SK-N-SH treated with all-trans-retinoic acid at 6 μM for 48 hours (cell line): ENCODE data around the gene DNAJC22.

ENCODE experiments used
- ATAC-seq: fragments of 200-7000 bp; cut with Tn5 transposase; 3 replicates; pipeline ENCODE4 v1.9.1; 2020; ENCODE audit warnings: mild to moderate bottlenecking, moderate library complexity
- ARNTL ChIP-seq: fragments of 450-650 bp; formaldehyde crosslinking; IDR thresholded peaks from 2 replicates; pipeline ENCODE4 v1.5.0; 2020; ENCODE audit warnings: low read depth, mild to moderate bottlenecking, moderate library complexity, borderline replicate concordance
- BACH2 ChIP-seq: fragments of 250-450 bp; sonication (Bioruptor Pico); IDR thresholded peaks from 2 replicates; pipeline ENCODE4 v1.9.0; 2021; ENCODE audit warnings: mild to moderate bottlenecking, borderline replicate concordance
- CSDC2 ChIP-seq: fragments of 250-450 bp; sonication (Bioruptor Pico); IDR thresholded peaks from 2 replicates; pipeline ENCODE4 v1.5.0; 2020; ENCODE audit warnings: mild to moderate bottlenecking, moderate library complexity
- ESRRG ChIP-seq: fragments of 250-450 bp; sonication (Bioruptor Pico); IDR thresholded peaks from 2 replicates; pipeline ENCODE4 v1.6.1; 2021; ENCODE audit warnings: mild to moderate bottlenecking
- GLIS3 ChIP-seq: fragments of 250-450 bp; sonication (Bioruptor Pico); IDR thresholded peaks from 2 replicates; pipeline ENCODE4 v1.5.0; 2020; ENCODE audit warnings: mild to moderate bottlenecking, moderate library complexity
- ISL1 ChIP-seq: fragments of 250-450 bp; sonication (Bioruptor Pico); IDR thresholded peaks from 2 replicates; pipeline ENCODE4 v2.1.2; 2022; ENCODE audit warnings: mild to moderate bottlenecking, moderate library complexity
- OSR1 ChIP-seq: fragments of 250-450 bp; sonication (Bioruptor Pico); IDR thresholded peaks from 2 replicates; pipeline ENCODE4 v1.8.0; 2022; ENCODE audit warnings: moderate library complexity, mild to moderate bottlenecking, inconsistent platforms
- RARB ChIP-seq: fragments of 250-450 bp; sonication (Bioruptor Pico); IDR thresholded peaks from 2 replicates; pipeline ENCODE4 v1.8.0; 2021; ENCODE audit warnings: mild to moderate bottlenecking, moderate library complexity
- SNAI2 ChIP-seq: fragments of 250-450 bp; sonication (Bioruptor Pico); IDR thresholded peaks from 2 replicates; pipeline ENCODE4 v1.5.0; 2020; ENCODE audit warnings: mild to moderate bottlenecking, moderate library complexity
- TCF4 ChIP-seq: fragments of 250-450 bp; sonication (Bioruptor Pico); IDR thresholded peaks from 2 replicates; pipeline ENCODE4 v1.8.0; 2021; ENCODE audit warnings: mild to moderate bottlenecking, moderate library complexity, borderline replicate concordance
- TOX ChIP-seq: fragments of 250-450 bp; sonication (Bioruptor Pico); IDR thresholded peaks from 2 replicates; pipeline ENCODE4 v1.8.0; 2021; ENCODE audit warnings: mild to moderate bottlenecking, moderate library complexity, borderline replicate concordance
- ZC3H10 ChIP-seq: fragments of 250-450 bp; sonication (Bioruptor Pico); IDR thresholded peaks from 2 replicates; pipeline ENCODE4 v1.5.1; 2021; ENCODE audit warnings: mild to moderate bottlenecking, moderate library complexity
- ZFP3 ChIP-seq: fragments of 250-450 bp; sonication (Bioruptor Pico); IDR thresholded peaks from 2 replicates; pipeline ENCODE4 v1.5.0; 2020; ENCODE audit warnings: mild to moderate bottlenecking, moderate library complexity
- ZFP30 ChIP-seq: fragments of 450-650 bp; formaldehyde crosslinking; IDR thresholded peaks from 2 replicates; pipeline ENCODE4 v1.5.0; 2022; ENCODE audit warnings: mild to moderate bottlenecking, moderate library complexity
- ZNF565 ChIP-seq: fragments of 450-650 bp; formaldehyde crosslinking; conservative IDR thresholded peaks from 2 replicates; pipeline ENCODE4 v1.5.0; 2020; ENCODE audit warnings: low read depth, mild to moderate bottlenecking, moderate library complexity
- ZNF70 ChIP-seq: fragments of 450-650 bp; formaldehyde crosslinking; IDR thresholded peaks from 2 replicates; pipeline ENCODE4 v1.5.0; 2020; ENCODE audit warnings: mild to moderate bottlenecking, moderate library complexity
- TF ChIP-seq, protein P1 (sequence below): fragments of 250-450 bp; sonication (Bioruptor Pico); IDR thresholded peaks from 2 replicates; pipeline ENCODE4 v1.5.1; 2021; ENCODE audit warnings: mild to moderate bottlenecking, moderate library complexity
- TF ChIP-seq, protein P2 (sequence below): fragments of 250-450 bp; sonication (Bioruptor Pico); IDR thresholded peaks from 2 replicates; pipeline ENCODE4 v1.5.0; 2020; ENCODE audit warnings: mild to moderate bottlenecking, moderate library complexity
- TF ChIP-seq, protein P3 (sequence below): fragments of 250-450 bp; sonication (Bioruptor Pico); IDR thresholded peaks from 2 replicates; pipeline ENCODE4 v1.5.1; 2020; ENCODE audit warnings: low read depth, mild to moderate bottlenecking, moderate library complexity
- TF ChIP-seq, protein P4 (sequence below): fragments of 250-450 bp; sonication (Bioruptor Pico); IDR thresholded peaks from 2 replicates; pipeline ENCODE4 v1.8.0; 2021; ENCODE audit warnings: low read depth, mild to moderate bottlenecking, moderate library complexity, borderline replicate concordance
- TF ChIP-seq, protein P5 (sequence below): fragments of 250-450 bp; sonication (Bioruptor Pico); IDR thresholded peaks from 2 replicates; pipeline ENCODE4 v1.8.0; 2020; ENCODE audit warnings: mild to moderate bottlenecking, moderate library complexity, borderline replicate concordance

DNAJC22 gene

DNA sequence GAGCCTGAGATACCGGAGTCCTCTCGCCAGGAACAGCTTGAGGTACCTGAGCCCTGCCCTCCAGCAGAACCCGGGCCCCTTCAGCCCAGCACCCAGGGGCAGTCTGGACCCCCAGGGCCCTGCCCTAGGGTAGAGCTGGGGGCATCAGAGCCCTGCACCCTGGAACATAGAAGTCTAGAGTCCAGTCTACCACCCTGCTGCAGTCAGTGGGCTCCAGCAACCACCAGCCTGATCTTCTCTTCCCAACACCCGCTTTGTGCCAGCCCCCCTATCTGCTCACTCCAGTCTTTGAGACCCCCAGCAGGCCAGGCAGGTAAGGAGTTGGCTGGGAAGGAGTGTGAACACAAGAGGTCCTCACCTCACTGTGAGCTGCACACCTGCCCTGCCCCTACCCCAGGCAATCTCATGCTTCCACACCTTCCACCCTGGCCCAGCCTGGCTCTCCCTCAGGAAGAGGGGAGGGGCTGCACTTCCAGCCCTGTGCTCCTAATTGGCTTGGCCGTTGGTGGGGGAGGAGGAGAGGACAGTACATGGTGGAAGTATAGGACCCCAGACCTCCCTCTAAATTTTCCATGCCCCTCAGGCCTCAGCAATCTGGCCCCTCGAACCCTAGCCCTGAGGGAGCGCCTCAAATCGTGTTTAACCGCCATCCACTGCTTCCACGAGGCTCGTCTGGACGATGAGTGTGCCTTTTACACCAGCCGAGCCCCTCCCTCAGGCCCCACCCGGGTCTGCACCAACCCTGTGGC lies 15.9 kb upstream of the DNAJC22 start:
- no peak for TF ChIP-seq ISL1 (CRISPR knock-in tag)
- no peak for TF ChIP-seq ZFP30 (CRISPR knock-in tag)
- TF ChIP-seq TCF4 (CRISPR knock-in tag) = no peak
- no peak for TF ChIP-seq RARB (CRISPR knock-in tag)
- TF ChIP-seq OSR1 (CRISPR knock-in tag) = no peak
- TF ChIP-seq, protein P1, sequence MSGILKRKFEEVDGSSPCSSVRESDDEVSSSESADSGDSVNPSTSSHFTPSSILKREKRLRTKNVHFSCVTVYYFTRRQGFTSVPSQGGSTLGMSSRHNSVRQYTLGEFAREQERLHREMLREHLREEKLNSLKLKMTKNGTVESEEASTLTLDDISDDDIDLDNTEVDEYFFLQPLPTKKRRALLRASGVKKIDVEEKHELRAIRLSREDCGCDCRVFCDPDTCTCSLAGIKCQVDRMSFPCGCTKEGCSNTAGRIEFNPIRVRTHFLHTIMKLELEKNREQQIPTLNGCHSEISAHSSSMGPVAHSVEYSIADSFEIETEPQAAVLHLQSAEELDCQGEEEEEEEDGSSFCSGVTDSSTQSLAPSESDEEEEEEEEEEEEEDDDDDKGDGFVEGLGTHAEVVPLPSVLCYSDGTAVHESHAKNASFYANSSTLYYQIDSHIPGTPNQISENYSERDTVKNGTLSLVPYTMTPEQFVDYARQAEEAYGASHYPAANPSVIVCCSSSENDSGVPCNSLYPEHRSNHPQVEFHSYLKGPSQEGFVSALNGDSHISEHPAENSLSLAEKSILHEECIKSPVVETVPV (CRISPR knock-in tag) = no peak
- TF ChIP-seq ZC3H10 = no peak
- TF ChIP-seq, protein P2, sequence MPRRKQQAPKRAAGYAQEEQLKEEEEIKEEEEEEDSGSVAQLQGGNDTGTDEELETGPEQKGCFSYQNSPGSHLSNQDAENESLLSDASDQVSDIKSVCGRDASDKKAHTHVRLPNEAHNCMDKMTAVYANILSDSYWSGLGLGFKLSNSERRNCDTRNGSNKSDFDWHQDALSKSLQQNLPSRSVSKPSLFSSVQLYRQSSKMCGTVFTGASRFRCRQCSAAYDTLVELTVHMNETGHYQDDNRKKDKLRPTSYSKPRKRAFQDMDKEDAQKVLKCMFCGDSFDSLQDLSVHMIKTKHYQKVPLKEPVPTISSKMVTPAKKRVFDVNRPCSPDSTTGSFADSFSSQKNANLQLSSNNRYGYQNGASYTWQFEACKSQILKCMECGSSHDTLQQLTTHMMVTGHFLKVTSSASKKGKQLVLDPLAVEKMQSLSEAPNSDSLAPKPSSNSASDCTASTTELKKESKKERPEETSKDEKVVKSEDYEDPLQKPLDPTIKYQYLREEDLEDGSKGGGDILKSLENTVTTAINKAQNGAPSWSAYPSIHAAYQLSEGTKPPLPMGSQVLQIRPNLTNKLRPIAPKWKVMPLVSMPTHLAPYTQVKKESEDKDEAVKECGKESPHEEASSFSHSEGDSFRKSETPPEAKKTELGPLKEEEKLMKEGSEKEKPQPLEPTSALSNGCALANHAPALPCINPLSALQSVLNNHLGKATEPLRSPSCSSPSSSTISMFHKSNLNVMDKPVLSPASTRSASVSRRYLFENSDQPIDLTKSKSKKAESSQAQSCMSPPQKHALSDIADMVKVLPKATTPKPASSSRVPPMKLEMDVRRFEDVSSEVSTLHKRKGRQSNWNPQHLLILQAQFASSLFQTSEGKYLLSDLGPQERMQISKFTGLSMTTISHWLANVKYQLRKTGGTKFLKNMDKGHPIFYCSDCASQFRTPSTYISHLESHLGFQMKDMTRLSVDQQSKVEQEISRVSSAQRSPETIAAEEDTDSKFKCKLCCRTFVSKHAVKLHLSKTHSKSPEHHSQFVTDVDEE = no peak
- TF ChIP-seq BACH2 (CRISPR knock-in tag) = no peak
- TF ChIP-seq, all 23 proteins: peak for 0
- no peak; the same call in 2 of the 3 replicates for ATAC-seq

DNA sequence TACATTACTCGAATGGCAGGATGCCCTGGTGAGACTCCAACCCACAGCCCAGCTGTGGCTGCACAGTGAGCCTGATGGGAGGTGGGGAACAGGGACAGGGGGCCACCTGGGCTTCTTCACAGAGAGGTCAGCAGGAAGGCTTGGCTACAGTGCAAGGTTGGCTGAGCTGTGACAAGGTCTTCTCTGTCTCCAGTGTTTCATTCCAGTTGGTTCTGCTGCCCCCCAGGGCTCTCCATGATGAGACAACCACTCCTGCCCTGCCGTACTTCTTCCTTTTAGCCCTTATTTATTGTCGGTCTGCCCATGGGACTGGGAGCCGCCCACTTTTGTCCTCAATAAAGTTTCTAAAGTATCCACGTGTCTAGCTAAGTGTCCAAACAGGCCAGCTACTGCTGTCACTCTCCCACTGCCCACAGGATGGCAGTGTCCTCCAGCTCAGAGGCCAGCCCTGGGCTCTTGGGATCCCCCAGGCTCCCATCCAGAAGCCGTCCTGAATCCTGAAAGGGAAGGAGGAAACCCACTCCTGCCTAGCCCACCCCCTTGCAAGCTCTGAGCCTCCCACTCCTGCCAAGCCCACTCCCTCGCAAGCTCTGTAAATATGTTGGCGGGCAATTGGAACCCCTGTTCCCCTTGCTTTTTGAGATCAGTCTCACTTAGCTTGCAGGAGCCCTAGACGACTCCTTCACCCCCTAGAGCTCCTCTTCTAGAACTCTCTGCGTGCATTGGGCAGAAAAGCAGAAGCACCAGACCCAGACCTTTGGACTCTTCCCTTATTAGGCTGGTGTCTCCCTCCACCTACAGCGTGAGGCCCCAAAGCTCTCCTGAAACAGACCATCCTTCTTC lies 15.1 kb upstream of the DNAJC22 start:
- peak; percentile 94 for ATAC-seq
- TF ChIP-seq ESRRG (CRISPR knock-in tag) (no peak), CSDC2 (CRISPR knock-in tag) (no peak), BACH2 (CRISPR knock-in tag) (no peak), GLIS3 (CRISPR knock-in tag) (no peak), ZNF70 (no peak), TOX (CRISPR knock-in tag) (no peak), ARNTL (no peak)
- TF ChIP-seq, protein P1 (CRISPR knock-in tag) = no peak

DNA sequence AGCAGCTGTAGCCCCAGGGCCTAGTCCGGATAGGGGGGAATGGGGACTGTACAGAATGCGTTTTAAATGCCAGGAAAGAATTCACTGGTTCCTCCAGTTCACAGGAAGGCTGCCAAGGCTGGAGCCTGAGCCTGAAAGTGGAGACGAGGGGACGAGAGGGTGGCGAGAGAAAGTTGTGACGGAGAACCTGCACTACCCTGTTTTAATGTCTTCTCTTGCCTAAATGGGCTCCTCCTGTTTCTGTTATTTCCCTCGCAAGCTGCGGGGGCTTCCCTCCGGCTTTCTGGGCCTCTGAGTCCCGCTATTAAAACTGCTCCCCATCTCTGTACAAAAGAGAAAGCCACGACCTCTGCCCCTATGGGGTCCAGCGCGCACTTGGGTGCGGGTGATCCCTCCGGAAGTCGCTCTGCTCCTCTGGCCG lies 14.2 kb upstream of the DNAJC22 start:
- ATAC-seq = no peak
- TF ChIP-seq, protein P3, sequence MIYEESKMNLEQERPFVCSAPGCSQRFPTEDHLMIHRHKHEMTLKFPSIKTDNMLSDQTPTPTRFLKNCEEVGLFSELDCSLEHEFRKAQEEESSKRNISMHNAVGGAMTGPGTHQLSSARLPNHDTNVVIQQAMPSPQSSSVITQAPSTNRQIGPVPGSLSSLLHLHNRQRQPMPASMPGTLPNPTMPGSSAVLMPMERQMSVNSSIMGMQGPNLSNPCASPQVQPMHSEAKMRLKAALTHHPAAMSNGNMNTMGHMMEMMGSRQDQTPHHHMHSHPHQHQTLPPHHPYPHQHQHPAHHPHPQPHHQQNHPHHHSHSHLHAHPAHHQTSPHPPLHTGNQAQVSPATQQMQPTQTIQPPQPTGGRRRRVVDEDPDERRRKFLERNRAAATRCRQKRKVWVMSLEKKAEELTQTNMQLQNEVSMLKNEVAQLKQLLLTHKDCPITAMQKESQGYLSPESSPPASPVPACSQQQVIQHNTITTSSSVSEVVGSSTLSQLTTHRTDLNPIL (CRISPR knock-in tag) = no peak
- TF ChIP-seq ZFP3 (CRISPR knock-in tag) = no peak
- no peak for TF ChIP-seq CSDC2 (CRISPR knock-in tag)
- TF ChIP-seq ESRRG (CRISPR knock-in tag) = no peak
- TF ChIP-seq, protein P4, sequence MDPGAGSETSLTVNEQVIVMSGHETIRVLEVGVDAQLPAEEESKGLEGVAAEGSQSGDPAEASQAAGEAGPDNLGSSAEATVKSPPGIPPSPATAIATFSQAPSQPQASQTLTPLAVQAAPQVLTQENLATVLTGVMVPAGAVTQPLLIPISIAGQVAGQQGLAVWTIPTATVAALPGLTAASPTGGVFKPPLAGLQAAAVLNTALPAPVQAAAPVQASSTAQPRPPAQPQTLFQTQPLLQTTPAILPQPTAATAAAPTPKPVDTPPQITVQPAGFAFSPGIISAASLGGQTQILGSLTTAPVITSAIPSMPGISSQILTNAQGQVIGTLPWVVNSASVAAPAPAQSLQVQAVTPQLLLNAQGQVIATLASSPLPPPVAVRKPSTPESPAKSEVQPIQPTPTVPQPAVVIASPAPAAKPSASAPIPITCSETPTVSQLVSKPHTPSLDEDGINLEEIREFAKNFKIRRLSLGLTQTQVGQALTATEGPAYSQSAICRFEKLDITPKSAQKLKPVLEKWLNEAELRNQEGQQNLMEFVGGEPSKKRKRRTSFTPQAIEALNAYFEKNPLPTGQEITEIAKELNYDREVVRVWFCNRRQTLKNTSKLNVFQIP (CRISPR knock-in tag) = no peak
- TF ChIP-seq ZFP30 (CRISPR knock-in tag) = no peak
- TF ChIP-seq, protein P5, sequence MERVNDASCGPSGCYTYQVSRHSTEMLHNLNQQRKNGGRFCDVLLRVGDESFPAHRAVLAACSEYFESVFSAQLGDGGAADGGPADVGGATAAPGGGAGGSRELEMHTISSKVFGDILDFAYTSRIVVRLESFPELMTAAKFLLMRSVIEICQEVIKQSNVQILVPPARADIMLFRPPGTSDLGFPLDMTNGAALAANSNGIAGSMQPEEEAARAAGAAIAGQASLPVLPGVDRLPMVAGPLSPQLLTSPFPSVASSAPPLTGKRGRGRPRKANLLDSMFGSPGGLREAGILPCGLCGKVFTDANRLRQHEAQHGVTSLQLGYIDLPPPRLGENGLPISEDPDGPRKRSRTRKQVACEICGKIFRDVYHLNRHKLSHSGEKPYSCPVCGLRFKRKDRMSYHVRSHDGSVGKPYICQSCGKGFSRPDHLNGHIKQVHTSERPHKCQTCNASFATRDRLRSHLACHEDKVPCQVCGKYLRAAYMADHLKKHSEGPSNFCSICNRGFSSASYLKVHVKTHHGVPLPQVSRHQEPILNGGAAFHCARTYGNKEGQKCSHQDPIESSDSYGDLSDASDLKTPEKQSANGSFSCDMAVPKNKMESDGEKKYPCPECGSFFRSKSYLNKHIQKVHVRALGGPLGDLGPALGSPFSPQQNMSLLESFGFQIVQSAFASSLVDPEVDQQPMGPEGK = no peak
- no peak for TF ChIP-seq ZNF565 (CRISPR knock-in tag)
- TF ChIP-seq ARNTL = no peak
- TF ChIP-seq GLIS3 (CRISPR knock-in tag) = no peak
- TF ChIP-seq, protein P2 = no peak
- TF ChIP-seq TCF4 (CRISPR knock-in tag) = no peak
- TF ChIP-seq OSR1 (CRISPR knock-in tag) = no peak
- TF ChIP-seq TOX (CRISPR knock-in tag) = no peak
- TF ChIP-seq SNAI2 (CRISPR knock-in tag) = no peak
- no peak for TF ChIP-seq ZNF70
- no peak for TF ChIP-seq RARB (CRISPR knock-in tag)
- TF ChIP-seq ZC3H10 = no peak
